Transverse colon (tissue), 4 donors: Measurements from ENCODE around the gene PRKCA.

Source experiments
- EP300 ChIP-seq: sonication (generic); formaldehyde crosslinking; IDR thresholded peaks from one replicate; pipeline ENCODE4 v1.6.1; 2017; ENCODE audit warnings: antibody characterized with exemption, low read depth
- POLR2A ChIP-seq: fragments of 450-650 bp; IDR thresholded peaks from one replicate; pipeline ENCODE4 v1.6.1; 2016; ENCODE audit warnings: antibody characterized with exemption, mild to moderate bottlenecking, moderate library complexity
- POLR2AphosphoS5 ChIP-seq, 3 donors: sonication (generic); formaldehyde crosslinking; IDR thresholded peaks; one replicate each; pipeline ENCODE4 v1.6.1; 2016; ENCODE audit warnings: antibody characterized with exemption in 3 of 3
- TF ChIP-seq, protein P1 (sequence below), 5 experiments: fragments of 200-600 bp in 3 of 5; fragments of 450-650 bp in 2 of 5; sonication (generic) in 3 of 5; IDR thresholded peaks; 1 replicate in 2 of 5; 2 replicates in 3 of 5; pipeline ENCODE4 v1.5.1; 2016 to 2017; ENCODE audit warnings: antibody characterized with exemption in 5 of 5, inconsistent platforms in 3 of 5, mild to moderate bottlenecking in 2 of 5, moderate library complexity in 1 of 5

DNA sequence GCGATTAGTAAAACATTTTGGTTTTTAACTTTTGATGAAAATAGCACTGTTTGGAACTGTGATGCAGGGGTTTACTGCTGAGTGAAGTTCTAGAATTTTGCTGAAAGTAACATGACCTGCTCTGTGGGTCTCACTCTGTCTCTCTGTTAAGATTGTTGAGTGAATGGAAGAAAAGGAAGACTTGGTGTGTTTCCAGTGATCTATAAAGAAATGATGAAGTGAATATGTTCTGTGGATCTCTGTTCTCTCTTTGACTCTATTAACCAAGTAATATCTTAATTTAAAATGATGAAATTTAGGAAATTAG, 148.4 kb downstream of the PRKCA start:
- TF ChIP-seq, protein P1, sequence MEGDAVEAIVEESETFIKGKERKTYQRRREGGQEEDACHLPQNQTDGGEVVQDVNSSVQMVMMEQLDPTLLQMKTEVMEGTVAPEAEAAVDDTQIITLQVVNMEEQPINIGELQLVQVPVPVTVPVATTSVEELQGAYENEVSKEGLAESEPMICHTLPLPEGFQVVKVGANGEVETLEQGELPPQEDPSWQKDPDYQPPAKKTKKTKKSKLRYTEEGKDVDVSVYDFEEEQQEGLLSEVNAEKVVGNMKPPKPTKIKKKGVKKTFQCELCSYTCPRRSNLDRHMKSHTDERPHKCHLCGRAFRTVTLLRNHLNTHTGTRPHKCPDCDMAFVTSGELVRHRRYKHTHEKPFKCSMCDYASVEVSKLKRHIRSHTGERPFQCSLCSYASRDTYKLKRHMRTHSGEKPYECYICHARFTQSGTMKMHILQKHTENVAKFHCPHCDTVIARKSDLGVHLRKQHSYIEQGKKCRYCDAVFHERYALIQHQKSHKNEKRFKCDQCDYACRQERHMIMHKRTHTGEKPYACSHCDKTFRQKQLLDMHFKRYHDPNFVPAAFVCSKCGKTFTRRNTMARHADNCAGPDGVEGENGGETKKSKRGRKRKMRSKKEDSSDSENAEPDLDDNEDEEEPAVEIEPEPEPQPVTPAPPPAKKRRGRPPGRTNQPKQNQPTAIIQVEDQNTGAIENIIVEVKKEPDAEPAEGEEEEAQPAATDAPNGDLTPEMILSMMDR (IDR thresholded peaks at IDR 0.05), result no peak
- TF ChIP-seq POLR2A (no peak), POLR2AphosphoS5 (IDR thresholded peaks at IDR 0.05) (no peak), EP300 (no peak)
